ENCODE measurements around the gene CDK12. TPM values are rescaled to one million over a fixed set of nuclear protein-coding genes. Genes with fewer than 3 reads are reported as not detected.

CDK12 gene
- total RNA-seq (2022; extraction: Qiagen RNA extraction), result 26.6 to 46.2 TPM (median 41.7 TPM) in 5 replicates

DNA sequence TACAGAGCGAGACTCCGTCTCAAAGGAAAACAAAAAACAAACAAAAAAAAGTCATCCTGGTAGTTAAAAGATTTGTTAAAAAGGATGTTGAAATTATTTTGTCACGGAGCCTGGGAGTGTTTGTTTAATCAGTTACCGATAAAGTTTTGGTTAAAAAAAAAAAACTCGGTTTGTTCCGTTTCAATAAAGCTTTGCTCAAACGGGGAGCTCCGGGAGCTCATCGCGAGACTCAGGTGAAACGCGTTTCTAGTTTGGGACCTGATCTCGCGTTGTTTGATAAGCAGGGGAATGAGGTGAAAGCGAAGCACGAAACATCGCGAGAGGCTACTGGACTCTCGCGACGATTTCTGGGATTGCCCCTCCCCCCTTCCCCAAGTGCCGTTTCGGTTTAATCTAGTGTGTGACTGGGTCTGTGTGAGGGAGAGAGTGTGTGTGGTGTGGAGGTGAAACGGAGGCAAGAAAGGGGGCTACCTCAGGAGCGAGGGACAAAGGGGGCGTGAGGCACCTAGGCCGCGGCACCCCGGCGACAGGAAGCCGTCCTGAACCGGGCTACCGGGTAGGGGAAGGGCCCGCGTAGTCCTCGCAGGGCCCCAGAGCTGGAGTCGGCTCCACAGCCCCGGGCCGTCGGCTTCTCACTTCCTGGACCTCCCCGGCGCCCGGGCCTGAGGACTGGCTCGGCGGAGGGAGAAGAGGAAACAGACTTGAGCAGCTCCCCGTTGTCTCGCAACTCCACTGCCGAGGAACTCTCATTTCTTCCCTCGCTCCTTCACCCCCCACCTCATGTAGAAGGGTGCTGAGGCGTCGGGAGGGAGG lies at the start of gene CDK12:
CDK12 (plus strand) TSS at position 374 of the 813 bp plus-strand sequence. CDS start 586 bp downstream, outside the sequence.

GRCh38 chr17:39450847-39451581 lies 10.3 kb upstream of the CDK12 start, which contains the start of gene MED1:
MED1 (minus strand) TSS chr17:39451263; CDS start chr17:39451062, 201 bp downstream.

Other genes starting within 250 kb of the CDK12 start
- 4.0 to 7.1 TPM (median 6.9 TPM) in 5 replicates for gene STAC2, start 235.5 kb upstream of the CDK12 start, total RNA-seq (2022; extraction: Qiagen RNA extraction)
- 6.4 to 10.0 TPM (median 8.0 TPM) in 5 replicates for gene FBXL20, start 59.9 kb upstream of the CDK12 start, total RNA-seq (2022; extraction: Qiagen RNA extraction)
- 26.6 to 41.0 TPM (median 36.5 TPM) in 5 replicates for gene MED1, start 10.2 kb upstream of the CDK12 start, total RNA-seq (2022; extraction: Qiagen RNA extraction)
- gene NEUROD2, start 146.4 kb downstream of the CDK12 start, total RNA-seq (2022; extraction: Qiagen RNA extraction), result not detected in 5 replicates
- 0.09 to 0.21 TPM (median 0.14 TPM) in 5 replicates for gene PPP1R1B, start 165.5 kb downstream of the CDK12 start, total RNA-seq (2022; extraction: Qiagen RNA extraction)
- 34.5 to 66.2 TPM (median 64.6 TPM) in 5 replicates for gene STARD3, start 175.7 kb downstream of the CDK12 start, total RNA-seq (2022; extraction: Qiagen RNA extraction)
- gene TCAP, start 203.9 kb downstream of the CDK12 start, total RNA-seq (2022; extraction: Qiagen RNA extraction), result 0.53 to 1.1 TPM (median 0.92 TPM) in 5 replicates
- 0.27 to 0.82 TPM (median 0.52 TPM) in 5 replicates for gene PNMT, start 207.0 kb downstream of the CDK12 start, total RNA-seq (2022; extraction: Qiagen RNA extraction)
- gene PGAP3, start 226.6 kb downstream of the CDK12 start, total RNA-seq (2022; extraction: Qiagen RNA extraction), result 6.9 to 8.0 TPM (median 7.5 TPM) in 5 replicates
- 22.8 to 36.6 TPM (median 33.4 TPM) in 5 replicates for gene ERBB2, start 238.6 kb downstream of the CDK12 start, total RNA-seq (2022; extraction: Qiagen RNA extraction)